B cell (primary cell): Measurements from ENCODE around the gene HSD17B14. TPM values are rescaled to one million over a fixed set of nuclear protein-coding genes. Genes with fewer than 3 reads are reported as not detected.

Experiments
- ATAC-seq: fragments of 200-7000 bp; cut with Tn5 transposase; one replicate; pipeline ENCODE4 v1.10.0; 2021; ENCODE audit warnings: low read depth, mild to moderate bottlenecking, moderate number of reproducible peaks, moderate library complexity
- CTCF ChIA-PET: fragments of 350-600 bp; sonication (Branson Sonifier 250); formaldehyde crosslinking; loops from one replicate; lab custom pipeline; 2021; ENCODE audit warnings: antibody characterized with exemption, inconsistent platforms; lab: Charles Lee
- POLR2A ChIA-PET: fragments of 350-600 bp; sonication (Branson Sonifier 250); formaldehyde crosslinking; loops from one replicate; lab custom pipeline; 2021; ENCODE audit warnings: antibody characterized with exemption; lab: Charles Lee
- DNase-seq: peaks from one replicate; pipeline ENCODE4 v3.0.0; 2013
- H2AFZ ChIP-seq: 2 replicates; pipeline ENCODE4 v1.6.1; 2012; ENCODE audit warnings: mild to moderate bottlenecking, low read depth, low read length; ENCODE audit not compliant: insufficient read depth, poor library complexity, severe bottlenecking
- H3K27ac ChIP-seq, 2 donors: 1 replicate in 1 of 2; 2 replicates in 1 of 2; pipeline ENCODE4 v1.5.1; 2012 to 2013; ENCODE audit warnings: low read length in 2 of 2, mild to moderate bottlenecking in 2 of 2, moderate library complexity in 1 of 2
- H3K27me3 ChIP-seq, 4 experiments: fragments of 200-600 bp in 1 of 4; sonication (generic) in 1 of 4; replicated peaks in 1 of 4; 1 replicate in 2 of 4; 2 replicates in 2 of 4; pipeline versions ENCODE4 v1.6.1 to v1.7.0; 2013 to 2016; ENCODE audit warnings: low read length in 3 of 4, mild to moderate bottlenecking in 2 of 4, mixed read lengths in 1 of 4, moderate library complexity in 1 of 4; ENCODE audit not compliant: insufficient read depth in 4 of 4, control insufficient read depth in 3 of 4; ENCODE audit errors: control extremely low read depth in 1 of 4
- H3K36me3 ChIP-seq, 2 experiments: replicated peaks in 1 of 2; 1 replicate in 1 of 2; 2 replicates in 1 of 2; pipeline versions ENCODE4 v1.6.1 to v1.7.1; 2013; ENCODE audit warnings: low read length in 1 of 2; ENCODE audit not compliant: insufficient read depth in 2 of 2, control insufficient read depth in 1 of 2; ENCODE audit errors: control extremely low read depth in 1 of 2, extremely low read depth in 1 of 2
- H3K4me1 ChIP-seq, 2 donors: fragments of 200-600 bp in 1 of 2; sonication (generic) in 1 of 2; 1 replicate in 1 of 2; 2 replicates in 1 of 2; pipeline versions ENCODE4 v1.5.1 to v1.6.1; 2013 to 2017; ENCODE audit warnings: low read length in 2 of 2; ENCODE audit not compliant: control insufficient read depth in 2 of 2, insufficient read depth in 2 of 2
- H3K4me2 ChIP-seq: replicated peaks from 2 replicates; pipeline ENCODE3; 2012; ENCODE audit warnings: mild to moderate bottlenecking, low read depth, low read length; ENCODE audit not compliant: poor library complexity, severe bottlenecking
- H3K4me3 ChIP-seq, 5 experiments: fragments of 200-600 bp in 1 of 5; sonication (generic) in 1 of 5; 1 replicate in 3 of 5; 2 replicates in 2 of 5; pipeline versions ENCODE4 v1.5.1 to v1.7.0; 2011 to 2016; ENCODE audit warnings: low read length in 4 of 5, mild to moderate bottlenecking in 4 of 5, low read depth in 2 of 5, control low read depth in 1 of 5, moderate library complexity in 1 of 5; ENCODE audit not compliant: insufficient read depth in 1 of 5; ENCODE audit errors: control extremely low read depth in 1 of 5, extremely low read depth in 1 of 5
- H3K79me2 ChIP-seq: fragments of 200-600 bp; sonication (generic); one replicate; pipeline ENCODE4 v1.6.0; 2016; ENCODE audit warnings: low read length; ENCODE audit not compliant: control insufficient read depth, insufficient read depth
- H3K9ac ChIP-seq: fragments of 200-600 bp; sonication (generic); 2 replicates; pipeline ENCODE4 v1.6.1; 2017; ENCODE audit warnings: mild to moderate bottlenecking, low read length, moderate library complexity
- H3K9me3 ChIP-seq, 3 donors: one replicate each; pipeline versions ENCODE4 v1.6.1 to v1.7.1; 2013; ENCODE audit warnings: low read length in 2 of 3; ENCODE audit not compliant: control insufficient read depth in 2 of 3, insufficient read depth in 1 of 3; ENCODE audit errors: control extremely low read depth in 1 of 3
- H4K20me1 ChIP-seq: 2 replicates; pipeline ENCODE4 v1.6.0; 2012; ENCODE audit warnings: mild to moderate bottlenecking, low read length; ENCODE audit not compliant: insufficient read depth, control insufficient read depth, poor library complexity, severe bottlenecking
- H3K27ac Mint-ChIP-seq: one replicate; pipeline ENCODE4 v1.8.0; 2021; ENCODE audit warnings: mixed read lengths
- H3K27me3 Mint-ChIP-seq: one replicate; pipeline ENCODE4 v1.8.0; 2021; ENCODE audit warnings: mixed read lengths
- H3K4me1 Mint-ChIP-seq: one replicate; pipeline ENCODE4 v1.8.0; 2021; ENCODE audit warnings: mixed read lengths
- H3K4me3 Mint-ChIP-seq: one replicate; pipeline ENCODE4 v1.8.0; 2021; ENCODE audit warnings: mixed read lengths
- H3K9me3 Mint-ChIP-seq: one replicate; pipeline ENCODE4 v1.8.0; 2022; ENCODE audit warnings: mixed read lengths; ENCODE audit not compliant: insufficient read depth
- EZH2 ChIP-seq: IDR thresholded peaks from 2 replicates; pipeline ENCODE4 v1.6.1; 2012; ENCODE audit warnings: borderline replicate concordance, low read depth, mild to moderate bottlenecking, moderate library complexity, low read length; ENCODE audit not compliant: insufficient read depth, poor library complexity, severe bottlenecking
- WGBS: methylation state at CpG from one replicate; pipeline ENCODE4 v1.1.5; 2013; ENCODE audit warnings: missing lambda C conversion rate; ENCODE audit not compliant: insufficient coverage; 5-methylcytosine and 5-hydroxymethylcytosine counted together
- intact Hi-C: fragments of 100-400 bp; cut with micrococcal nuclease; formaldehyde crosslinking; loops from one replicate; pipeline ENCODE4 v1.10.0; 2022
- polyA plus RNA-seq: library from polyadenylated mRNA; depleted of rRNA; stranded (reverse); fragments of >200 nt; gene quantifications from 2 replicates; pipeline ENCODE4 v1.2.3, GENCODE V29; 2012
- total RNA-seq, 2 donors: library from RNA; stranded (reverse); fragments of 120-200 nt in 1 of 2; gene quantifications; 1 replicate in 1 of 2; 2 replicates in 1 of 2; pipeline versions ENCODE4 v1.2.3 to v1.2.4, GENCODE V29; 2013 to 2022
- TF ChIP-seq, protein P1 (sequence below): fragments of 200-600 bp; IDR thresholded peaks from one replicate; pipeline ENCODE4 v1.8.0; 2022; ENCODE audit warnings: antibody characterized with exemption, mild to moderate bottlenecking

HSD17B14 gene
- total and polyA plus RNA-seq, 2 donors (not counting 1 experiment from before 2014, with no cell fraction given), result 2.5 to 2.9 TPM

DNA sequence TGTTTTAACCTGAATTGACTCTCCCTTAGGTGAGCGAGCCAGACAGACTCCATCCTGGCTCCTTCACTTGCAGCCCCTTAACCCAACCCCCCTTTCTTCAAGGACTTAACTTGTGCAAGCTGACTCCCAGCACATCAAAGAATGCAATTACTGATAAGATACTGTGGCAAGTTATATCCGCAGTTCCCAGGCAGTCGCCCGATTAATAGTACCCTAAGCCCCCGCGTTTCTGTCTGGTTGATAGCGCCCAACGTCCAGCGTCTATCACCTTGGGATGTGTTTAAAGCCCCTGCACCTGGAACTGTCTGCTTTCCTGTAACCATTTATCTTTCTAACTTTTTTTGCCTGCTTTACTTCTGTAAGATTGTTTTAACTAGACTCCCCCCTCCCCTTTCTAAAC, 6.2 kb downstream of the HSD17B14 start:
- H3K4me3 ChIP-seq, result no peak overlapping the region
- no peak overlapping the region for H3K27ac Mint-ChIP-seq
- no peak overlapping the region for H3K9ac ChIP-seq
- peaks cover 0 to 3% (median 0%) of the 10 kb centered on the region in 3 donors for H3K9me3 ChIP-seq
- DNase-seq, result no peak
- H3K4me1 Mint-ChIP-seq, result peaks cover 2% of the 10 kb centered on the region
- no peak overlapping the region for H3K27ac ChIP-seq
- no peak for TF ChIP-seq EZH2
- TF ChIP-seq, protein P1, sequence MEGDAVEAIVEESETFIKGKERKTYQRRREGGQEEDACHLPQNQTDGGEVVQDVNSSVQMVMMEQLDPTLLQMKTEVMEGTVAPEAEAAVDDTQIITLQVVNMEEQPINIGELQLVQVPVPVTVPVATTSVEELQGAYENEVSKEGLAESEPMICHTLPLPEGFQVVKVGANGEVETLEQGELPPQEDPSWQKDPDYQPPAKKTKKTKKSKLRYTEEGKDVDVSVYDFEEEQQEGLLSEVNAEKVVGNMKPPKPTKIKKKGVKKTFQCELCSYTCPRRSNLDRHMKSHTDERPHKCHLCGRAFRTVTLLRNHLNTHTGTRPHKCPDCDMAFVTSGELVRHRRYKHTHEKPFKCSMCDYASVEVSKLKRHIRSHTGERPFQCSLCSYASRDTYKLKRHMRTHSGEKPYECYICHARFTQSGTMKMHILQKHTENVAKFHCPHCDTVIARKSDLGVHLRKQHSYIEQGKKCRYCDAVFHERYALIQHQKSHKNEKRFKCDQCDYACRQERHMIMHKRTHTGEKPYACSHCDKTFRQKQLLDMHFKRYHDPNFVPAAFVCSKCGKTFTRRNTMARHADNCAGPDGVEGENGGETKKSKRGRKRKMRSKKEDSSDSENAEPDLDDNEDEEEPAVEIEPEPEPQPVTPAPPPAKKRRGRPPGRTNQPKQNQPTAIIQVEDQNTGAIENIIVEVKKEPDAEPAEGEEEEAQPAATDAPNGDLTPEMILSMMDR, result no peak
- no peaks in the 10 kb centered on the region for H3K79me2 ChIP-seq
- H3K9me3 Mint-ChIP-seq, result no peaks in the 10 kb centered on the region
- CTCF ChIA-PET, result interaction anchor here (1.6 to 4.7 kb wide), 2 partner anchors 12 to 42 kb away, joined by 7 to 26 read pairs; no protein-coding TSS in a partner anchor
- H3K4me2 ChIP-seq, result no peak overlapping the region
- no peaks in the 10 kb centered on the region for H3K27me3 Mint-ChIP-seq
- no peaks in the 10 kb centered on the region for H4K20me1 ChIP-seq
- intact Hi-C loops, result no loop called here
- no peaks in the 10 kb centered on the region for H3K36me3 ChIP-seq
- WGBS, result 96% methylated on average over 9 of the region's 9 CpGs
- no peak overlapping the region for H3K4me3 Mint-ChIP-seq
- H3K27me3 ChIP-seq, result no peaks in the 10 kb centered on the region
- no peaks in the 10 kb centered on the region for H3K4me1 ChIP-seq
- POLR2A ChIA-PET, result no interaction called here
- ATAC-seq, result no peak
- no peak overlapping the region for H2AFZ ChIP-seq

DNA sequence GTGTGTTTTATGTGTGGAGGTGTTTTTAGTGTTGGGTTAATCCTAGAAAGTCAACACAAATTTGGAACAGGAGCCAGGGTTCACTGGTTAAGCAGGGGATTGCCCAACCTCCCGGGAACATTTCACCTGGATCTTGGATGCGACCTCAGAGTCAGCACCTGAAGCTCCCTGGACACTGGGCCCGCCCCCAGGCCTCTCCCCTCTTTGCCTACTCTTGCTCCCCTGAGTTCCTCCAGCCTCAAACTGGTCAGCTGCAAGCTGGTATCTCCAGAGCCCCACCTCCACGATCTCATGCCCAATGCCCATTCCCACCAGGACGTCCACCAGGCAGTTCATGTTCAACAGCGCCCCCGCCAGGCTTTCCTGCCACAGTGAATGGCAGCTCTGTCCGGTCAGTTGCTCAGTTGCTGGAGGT, 9.7 kb downstream of the HSD17B14 start:
- ATAC-seq (no peak), DNase-seq (no peak)
- no peak overlapping the region for H3K4me2 ChIP-seq
- no peaks in the 10 kb centered on the region for H4K20me1 ChIP-seq
- H3K4me1 ChIP-seq, result no peaks in the 10 kb centered on the region
- H3K9me3 ChIP-seq, result peaks cover 0 to 3% (median 0%) of the 10 kb centered on the region in 3 donors
- TF ChIP-seq, protein P1, result no peak
- no peak for TF ChIP-seq EZH2
- Mint-ChIP-seq H3K4me3 (no peak overlapping the region), H3K9me3 (no peaks in the 10 kb centered on the region), H3K27me3 (no peaks in the 10 kb centered on the region), H3K27ac (no peak overlapping the region), H3K4me1 (no peaks in the 10 kb centered on the region)
- CTCF ChIA-PET, result interaction anchor here (0.6 to 4.7 kb wide), 5 partner anchors 9 to 75 kb away, joined by 3 to 26 read pairs (median 3); no protein-coding TSS in a partner anchor
- H3K27ac ChIP-seq, result no peak overlapping the region
- no peak overlapping the region for H3K9ac ChIP-seq
- no peaks in the 10 kb centered on the region for H3K27me3 ChIP-seq
- no peaks in the 10 kb centered on the region for H3K79me2 ChIP-seq
- H3K36me3 ChIP-seq, result no peaks in the 10 kb centered on the region
- no peak overlapping the region for H3K4me3 ChIP-seq
- H2AFZ ChIP-seq, result no peak overlapping the region
- 86% methylated on average over 8 of the region's 8 CpGs for WGBS
- intact Hi-C loops, result no loop called here
- POLR2A ChIA-PET, result no interaction called here
